CMK (cell line): ENCODE results near the gene ZNF134.

Experiments
- DNase-seq: peaks from one replicate; pipeline ENCODE4 v3.0.0-alpha.2; 2010; ENCODE audit warnings: low read depth

Gene ZNF134

GRCh38 chr19:57641715-57642234 lies 27.7 kb downstream of the ZNF134 start:
- no peak for DNase-seq

- no peak for DNase-seq
These were observed 28.5 kb downstream of the ZNF134 start for GRCh38 chr19:57642396-57643046.

GRCh38 chr19:57643734-57644133 lies 29.7 kb downstream of the ZNF134 start:
- DNase-seq: no peak

GRCh38 chr19:57648331-57649003 lies 34.4 kb downstream of the ZNF134 start:
- DNase-seq: no peak

- no peak for DNase-seq
These were observed 37.6 kb downstream of the ZNF134 start for GRCh38 chr19:57651654-57651996.

- no peak for DNase-seq
These were observed 39.6 kb downstream of the ZNF134 start for GRCh38 chr19:57653689-57654088.

GRCh38 chr19:57655443-57655842 lies 41.4 kb downstream of the ZNF134 start:
- no peak for DNase-seq

- DNase-seq: no peak
These were observed 42.3 kb downstream of the ZNF134 start for GRCh38 chr19:57656346-57656745.

- DNase-seq: no peak
These were observed 50.5 kb downstream of the ZNF134 start for GRCh38 chr19:57664269-57665127.

GRCh38 chr19:57665261-57665806 lies 51.3 kb downstream of the ZNF134 start:
- DNase-seq: no peak

GRCh38 chr19:57667228-57667627 lies 53.2 kb downstream of the ZNF134 start:
- DNase-seq: no peak

- no peak for DNase-seq
These were observed 54.6 kb downstream of the ZNF134 start, which contains the start of gene ZSCAN4 for GRCh38 chr19:57668635-57669034. Gene ZSCAN4 (plus strand): TSS chr19:57668935. CDS start chr19:57676146, 7,211 bp downstream.

- no peak for DNase-seq
These were observed 57.3 kb downstream of the ZNF134 start for GRCh38 chr19:57671124-57671895.

- DNase-seq: no peak
These were observed 58.4 kb downstream of the ZNF134 start for GRCh38 chr19:57672466-57672865.
